HG03442 (cell line): ENCODE measurements around the gene TBC1D32.
A peak's percentile ranks its signal among the peaks of the same experiment; 100 is the strongest.
"Not testable (repeated sequence)": the region's sequence is repeated elsewhere in the genome, so short reads cannot be mapped to it uniquely, and the experiment has no call there.

ENCODE experiments used
- ATAC-seq: cut with Tn5 transposase; IDR thresholded peaks from one replicate; pipeline ENCODE4 v1.9.1; 2021; ENCODE audit warnings: mild to moderate bottlenecking, moderate library complexity; ENCODE audit not compliant: unreplicated experiment

Gene TBC1D32

DNA sequence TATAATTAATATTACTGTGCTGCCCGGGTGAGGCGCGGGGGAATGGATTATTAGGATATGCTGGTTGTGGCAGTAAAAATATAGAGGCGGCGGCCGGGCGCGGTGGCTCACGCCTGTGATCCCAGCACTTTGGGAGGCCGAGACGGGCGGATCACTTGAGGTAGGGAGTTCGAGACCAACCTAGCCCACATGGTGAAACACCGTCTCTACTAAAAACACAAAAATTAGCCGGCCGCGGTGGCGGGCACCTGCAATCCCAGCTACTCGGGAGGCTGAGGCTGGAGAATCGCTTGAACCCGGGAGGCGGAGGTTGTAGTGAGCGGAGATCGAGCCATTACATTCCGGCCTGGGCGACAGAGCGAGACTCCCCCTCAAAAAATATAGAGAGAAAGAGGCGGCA, 586 bp downstream of the TBC1D32 start:
- ATAC-seq: not testable (repeated sequence)

DNA sequence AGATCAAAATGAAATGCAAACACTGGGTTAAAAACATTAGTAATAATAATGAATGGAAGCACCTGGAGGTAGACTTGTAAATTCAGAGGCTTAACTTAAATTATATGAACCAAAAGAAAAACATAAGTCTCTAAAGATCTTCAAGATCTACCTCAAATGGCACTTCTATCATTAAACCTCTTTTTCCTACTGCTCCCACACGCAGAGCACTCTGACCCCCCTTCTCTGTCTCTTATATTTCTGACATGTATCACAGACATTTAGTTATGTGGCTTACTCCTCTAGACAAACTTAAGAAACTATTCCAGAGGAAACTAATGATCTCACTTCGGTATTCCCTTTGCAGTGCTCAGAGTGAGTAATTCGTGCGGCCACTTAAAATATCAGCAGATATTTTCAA, 1.1 kb downstream of the TBC1D32 start:
- no peak for ATAC-seq

DNA sequence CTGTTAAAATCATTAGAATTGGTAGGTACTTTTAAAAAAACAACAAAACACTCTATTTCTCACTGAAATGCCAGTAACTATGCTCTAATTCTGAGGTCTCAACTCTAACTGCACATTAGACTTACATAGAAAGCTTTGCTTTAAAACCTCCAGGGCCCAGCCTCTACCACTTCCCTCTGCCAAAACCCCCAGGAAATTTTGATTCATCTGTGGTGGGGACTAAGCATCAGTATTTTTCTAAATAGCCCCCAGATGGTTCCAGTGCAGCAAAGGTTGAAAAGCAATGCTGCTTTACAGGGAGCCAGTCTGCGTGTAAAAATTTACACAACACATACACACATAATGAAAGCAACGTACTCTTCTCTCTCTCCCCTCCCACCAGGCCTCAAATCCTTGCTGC, 3.8 kb downstream of the TBC1D32 start:
- ATAC-seq: no peak

DNA sequence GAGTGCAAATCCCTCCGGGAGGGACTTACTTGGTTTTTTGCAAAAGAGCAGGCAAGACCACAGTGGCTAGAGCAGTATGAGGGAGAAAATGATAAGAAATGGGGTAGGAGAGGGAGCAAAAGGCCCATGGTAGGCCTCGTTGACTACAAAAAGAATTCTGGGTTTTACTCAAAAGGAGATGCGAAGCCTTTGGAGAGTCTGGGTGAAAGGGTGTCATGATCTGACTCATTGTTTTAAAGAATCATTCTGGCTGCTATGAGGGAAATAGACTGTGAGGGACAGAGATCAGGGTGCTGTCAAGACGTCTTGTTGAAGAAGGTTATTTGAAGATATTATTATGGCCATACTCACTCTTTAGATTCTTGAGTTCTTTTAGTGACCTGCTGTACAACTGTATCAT, 13.0 kb downstream of the TBC1D32 start:
- peak; percentile 50 for ATAC-seq

DNA sequence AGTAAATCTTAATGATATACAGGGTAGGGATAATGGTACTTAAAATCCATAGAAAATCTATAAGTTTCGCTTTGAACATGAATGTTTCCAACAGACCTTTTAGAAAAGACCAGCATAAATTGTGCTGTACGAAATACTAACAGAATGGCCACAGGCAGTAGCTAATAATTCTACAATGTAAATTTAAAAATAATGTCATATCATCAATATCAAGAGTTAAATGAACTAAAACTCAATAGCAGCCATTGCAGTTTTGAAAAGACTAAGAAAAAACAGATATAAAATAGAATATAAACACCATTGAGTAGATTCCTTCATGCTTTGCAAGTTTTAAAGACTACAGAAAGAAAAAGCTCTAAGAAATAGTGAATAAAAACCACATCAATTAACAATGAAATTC, 14.7 kb downstream of the TBC1D32 start:
- ATAC-seq: no peak

DNA sequence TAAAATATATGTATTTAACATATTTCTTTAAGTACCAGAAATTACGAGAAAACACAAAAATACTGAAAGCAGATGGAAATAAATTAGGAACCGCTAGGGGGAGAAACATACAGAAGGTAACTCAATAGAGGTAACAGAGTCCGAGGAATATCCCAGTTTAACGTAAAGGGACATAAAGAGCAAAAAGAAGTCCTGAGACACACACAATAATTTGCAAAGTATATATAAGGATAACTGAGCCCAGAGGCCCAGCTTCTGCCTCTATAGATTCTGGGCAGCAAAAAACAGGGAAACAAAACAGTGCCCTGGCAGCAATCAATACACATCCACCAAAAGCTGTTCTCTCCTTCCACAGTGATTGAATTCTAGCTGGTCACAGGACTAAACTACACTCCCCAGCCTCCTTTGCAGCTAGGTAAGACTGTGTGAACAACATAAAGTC, 15.1 kb downstream of the TBC1D32 start:
- ATAC-seq: no peak

DNA sequence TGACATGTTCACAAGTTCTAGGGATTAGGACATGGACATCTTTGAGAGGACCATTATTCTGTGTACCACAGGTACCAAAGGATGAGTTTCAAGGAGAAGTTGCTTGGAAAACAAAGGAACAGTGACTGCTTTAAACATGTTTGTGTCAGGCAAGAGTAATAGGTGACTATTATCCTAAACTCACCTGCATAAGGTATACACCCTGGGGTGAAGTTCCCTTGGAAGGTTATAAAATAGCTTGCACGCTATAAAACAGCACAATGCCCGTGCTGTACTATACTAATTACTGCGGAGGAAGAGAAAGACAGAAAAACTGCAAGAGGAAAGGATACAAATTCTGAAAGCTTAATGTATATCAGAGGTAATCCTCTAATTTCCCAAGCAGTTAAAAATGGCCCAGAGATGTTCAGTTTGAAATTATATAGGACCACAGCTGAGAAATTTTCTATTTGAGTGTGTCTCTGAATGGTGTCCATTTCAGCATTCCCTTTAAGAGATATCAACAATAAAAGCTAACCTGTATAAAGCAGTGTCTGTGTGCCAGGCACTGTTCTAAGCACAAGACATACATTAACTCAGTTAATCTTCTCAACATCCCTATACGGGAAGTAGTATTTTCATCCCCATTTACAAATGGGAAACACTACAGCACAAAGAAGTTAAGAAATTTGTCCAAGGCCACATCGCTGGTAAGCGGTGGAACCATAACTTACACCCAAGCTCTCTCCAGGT, 19.7 kb downstream of the TBC1D32 start:
- ATAC-seq: no peak

DNA sequence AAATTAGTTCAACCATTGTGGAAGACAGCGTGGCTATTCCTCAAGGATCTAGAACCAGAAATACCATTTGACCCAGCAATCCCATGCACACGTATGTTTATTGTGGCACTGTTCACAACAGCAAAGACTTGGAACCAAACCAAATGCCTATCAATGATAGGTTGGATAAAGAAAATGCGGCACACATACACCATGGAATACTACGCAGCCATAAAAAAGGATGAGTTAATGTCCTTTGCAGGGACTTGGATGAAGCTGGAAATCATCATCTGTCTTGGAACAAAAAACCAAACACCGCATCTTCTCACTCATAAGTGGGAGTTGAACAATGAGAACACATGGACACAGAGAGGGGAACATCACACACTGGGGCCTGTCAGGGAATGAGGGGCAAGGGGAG, 22.5 kb downstream of the TBC1D32 start:
- ATAC-seq: not testable (repeated sequence)

DNA sequence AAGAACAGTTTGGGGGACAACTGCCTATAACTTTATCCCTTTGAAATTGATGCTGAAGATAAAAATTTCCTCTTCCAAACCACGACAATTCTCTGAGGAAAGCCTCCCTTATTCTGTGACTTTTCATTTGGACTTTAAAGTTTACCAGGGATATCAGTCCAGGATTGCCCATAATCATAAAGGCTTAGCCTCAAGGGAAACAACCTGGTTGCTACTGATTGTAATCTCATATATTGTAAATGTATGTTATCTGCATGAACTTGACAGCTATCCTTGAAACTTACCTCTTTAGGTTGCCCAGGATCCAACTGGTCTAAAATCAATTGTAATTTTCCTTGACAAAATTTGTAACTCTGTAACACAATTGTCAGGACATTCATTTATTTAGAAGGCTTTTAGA, 23.8 kb downstream of the TBC1D32 start:
- no peak for ATAC-seq

DNA sequence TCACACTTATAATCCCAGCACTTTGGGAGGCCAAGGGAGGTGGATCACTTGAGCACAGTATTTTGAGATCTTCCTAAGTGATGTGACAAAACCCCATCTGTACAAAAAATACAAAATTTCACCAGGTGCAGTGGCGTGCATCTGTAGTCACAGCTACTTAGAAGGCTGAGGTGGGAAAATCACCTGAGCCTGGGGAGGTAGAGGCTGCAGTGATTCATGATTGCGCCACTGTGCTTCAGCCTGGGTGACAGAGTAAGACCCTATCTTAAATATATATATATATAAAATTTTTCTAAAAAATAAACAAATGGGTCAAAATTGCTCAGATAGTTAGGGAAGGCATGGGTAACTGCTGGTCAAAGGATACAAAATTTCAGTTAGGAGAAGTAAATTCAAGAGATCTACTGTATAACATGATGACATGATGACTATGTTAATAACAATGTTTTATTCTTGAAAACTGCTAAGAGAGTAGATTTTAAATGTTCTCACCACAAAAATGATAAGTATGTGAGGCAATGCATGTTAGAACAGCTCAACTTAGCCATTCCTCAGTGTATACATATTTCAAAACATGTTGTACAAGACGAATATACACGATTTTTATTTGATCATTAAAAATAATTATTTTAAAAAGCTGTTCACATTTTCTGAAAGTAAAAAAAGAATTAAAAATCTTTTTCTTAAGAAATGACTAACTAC, 24.4 kb downstream of the TBC1D32 start:
- ATAC-seq: no peak

DNA sequence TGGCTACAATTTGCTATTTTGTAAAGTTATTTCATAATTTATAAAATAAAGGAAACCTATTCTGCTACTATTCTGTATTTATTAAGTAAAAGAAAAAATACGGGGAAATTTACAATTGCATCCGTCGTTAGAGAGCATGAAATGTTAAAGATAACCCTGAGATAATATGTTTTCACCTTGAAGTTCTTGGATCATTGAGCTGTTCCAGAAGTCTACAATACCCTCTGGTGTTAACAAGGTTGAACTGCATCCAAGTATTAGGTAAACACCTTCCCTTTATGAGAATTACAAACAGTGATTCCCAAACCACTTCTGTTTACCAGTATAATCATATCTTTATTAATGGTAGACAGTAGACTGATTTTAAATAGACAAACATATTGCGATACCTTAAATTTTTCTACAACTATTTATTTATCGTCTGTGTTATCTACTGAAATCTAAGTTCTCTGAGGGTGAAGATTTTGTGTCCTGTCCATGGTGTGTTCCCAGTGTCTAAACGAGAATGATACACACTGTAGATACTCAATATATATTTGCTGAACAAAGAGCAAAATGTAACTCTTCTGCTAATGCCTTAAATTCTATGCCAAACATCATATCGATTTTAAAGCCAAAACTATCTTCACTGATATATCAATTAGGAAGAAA, 28.2 kb downstream of the TBC1D32 start:
- ATAC-seq: peak; percentile 86

DNA sequence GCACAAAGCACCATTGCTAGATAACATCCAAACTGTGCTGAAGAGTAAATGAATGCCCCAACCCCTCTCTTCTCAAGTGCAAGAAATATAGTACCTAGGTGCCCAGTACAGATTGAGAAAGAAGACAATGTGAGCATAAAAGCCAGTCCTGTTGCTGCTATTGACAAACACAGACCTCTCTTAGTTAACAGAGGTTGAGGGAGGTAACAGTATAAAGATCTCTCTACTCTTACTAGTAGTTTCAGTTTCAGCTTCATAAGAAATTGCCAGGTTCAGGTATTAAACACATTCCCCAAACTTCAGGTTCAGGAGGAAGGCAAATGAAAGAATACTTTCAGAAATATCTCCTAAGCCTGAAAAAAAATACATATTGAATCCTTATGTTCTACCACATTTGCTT, 31.4 kb downstream of the TBC1D32 start:
- ATAC-seq: peak; percentile 63

DNA sequence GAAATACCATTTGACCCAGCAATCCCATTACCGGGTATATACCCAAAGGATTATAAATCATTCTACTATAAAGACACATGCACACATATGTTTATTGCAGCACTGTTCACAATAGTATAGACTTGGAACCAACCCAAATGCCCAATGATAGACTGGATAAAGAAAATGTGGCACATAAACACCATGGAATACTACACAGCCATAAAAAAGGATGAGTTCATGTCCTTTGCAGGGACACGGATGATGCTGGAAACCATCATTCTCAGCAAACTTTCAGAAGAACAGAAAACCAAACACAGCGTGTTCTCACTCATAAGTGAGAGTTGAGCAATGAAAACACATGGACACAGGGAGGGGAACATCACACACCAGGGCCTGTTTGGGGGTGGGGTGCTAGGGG, 33.1 kb downstream of the TBC1D32 start:
- not testable (repeated sequence) for ATAC-seq

DNA sequence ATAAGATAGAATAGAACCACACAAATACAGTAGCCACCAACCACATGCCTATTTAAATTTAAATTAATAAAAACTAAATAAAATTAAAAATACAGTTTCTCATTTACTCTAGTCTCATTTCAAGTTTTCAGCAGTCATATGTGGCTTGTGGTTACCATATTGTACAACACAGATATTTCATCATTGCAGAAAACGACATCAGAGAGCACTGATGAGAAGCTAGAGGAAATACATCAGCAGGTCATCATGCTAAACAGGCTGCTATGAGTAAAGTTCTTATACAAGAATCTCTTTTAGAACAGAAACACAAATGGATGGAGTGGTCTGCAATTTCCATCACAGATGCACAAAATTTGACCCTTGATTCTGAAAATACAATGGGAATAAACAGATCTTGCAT, 36.6 kb downstream of the TBC1D32 start:
- no peak for ATAC-seq

DNA sequence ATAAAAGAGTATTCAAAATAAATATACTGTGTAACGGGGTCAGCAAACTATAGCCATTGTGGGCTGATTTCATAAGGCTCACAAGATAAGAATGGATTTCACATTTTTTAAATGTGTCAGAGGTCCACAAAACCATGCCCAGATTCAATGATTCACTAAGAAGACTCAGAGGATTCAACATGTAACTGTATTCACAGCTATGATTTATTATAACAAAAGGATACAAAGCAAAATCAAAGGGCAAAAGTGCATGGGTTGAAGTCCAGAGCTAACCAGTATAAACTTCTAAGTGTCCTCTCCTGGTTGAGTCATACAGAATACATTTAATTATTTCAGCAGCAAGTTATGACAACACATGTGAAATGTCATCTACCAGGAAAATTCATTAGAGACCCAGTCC, 49.2 kb downstream of the TBC1D32 start:
- ATAC-seq: no peak

DNA sequence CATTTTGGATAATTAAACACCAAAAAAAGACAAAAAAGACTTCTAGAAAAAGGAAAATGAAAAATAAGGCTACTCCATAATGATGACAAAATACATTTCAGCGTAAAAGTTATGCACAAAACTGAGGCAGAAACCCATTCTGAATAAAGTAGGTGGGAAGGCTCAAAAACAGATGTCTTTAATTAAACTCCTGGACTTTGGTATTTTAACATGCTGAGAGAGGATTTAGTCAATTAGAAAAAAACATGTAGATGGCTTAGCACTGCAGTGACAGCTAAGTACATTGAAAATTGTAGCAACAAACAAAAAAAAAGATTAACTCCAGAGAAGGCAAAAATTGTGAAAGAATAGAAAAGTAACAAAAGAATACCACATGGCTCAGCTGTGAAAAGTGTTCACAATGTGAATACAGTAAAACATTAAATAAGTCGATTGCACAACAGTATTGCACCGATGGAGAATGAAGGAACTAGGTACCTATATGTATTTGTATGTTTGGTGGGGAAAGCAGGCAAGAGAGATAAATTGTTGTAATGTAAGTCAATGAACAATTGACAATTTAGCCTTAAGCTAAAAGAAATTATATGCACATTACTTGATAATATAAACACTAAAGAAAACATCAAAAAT, 59.5 kb downstream of the TBC1D32 start:
- no peak for ATAC-seq

DNA sequence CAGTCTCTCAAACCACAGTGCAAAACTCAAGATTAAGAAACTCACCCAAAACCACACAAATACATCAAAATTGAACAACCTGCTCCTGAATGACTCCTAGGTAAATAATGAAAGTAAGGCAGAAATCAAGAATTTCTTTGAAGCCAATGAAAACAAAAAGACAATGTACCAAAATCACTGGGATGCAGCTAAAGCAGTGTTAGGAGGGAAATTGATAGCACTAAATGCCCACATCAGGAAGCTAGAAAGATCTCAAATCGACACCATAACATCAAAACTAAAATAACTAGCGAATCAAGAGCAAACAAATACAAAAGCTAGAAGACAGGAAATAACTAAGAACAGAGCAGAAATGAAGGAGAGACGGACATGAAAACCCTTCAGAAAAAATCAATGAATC, 70.5 kb downstream of the TBC1D32 start:
- no peak for ATAC-seq

DNA sequence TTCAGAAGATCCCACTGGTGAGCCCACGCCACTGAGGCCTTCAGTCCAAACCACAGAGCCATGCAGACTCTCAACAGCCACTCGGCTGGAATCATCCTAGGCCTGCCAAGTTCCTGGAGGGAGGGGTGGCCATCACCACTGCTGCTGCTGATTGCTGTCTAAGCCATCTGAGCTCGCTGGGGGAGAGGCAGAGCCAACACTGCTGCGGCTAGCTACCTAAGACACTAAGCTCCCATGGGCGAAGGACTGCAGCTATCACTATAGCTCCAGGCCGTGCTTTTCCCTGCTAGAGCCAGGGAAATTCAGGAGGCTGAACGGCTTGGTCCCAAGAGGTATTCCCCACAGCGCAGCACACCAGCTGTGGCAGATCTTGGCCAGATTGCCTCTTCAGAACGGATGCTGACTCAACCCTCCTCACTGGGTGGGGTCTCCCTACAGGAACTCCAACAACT, 73.6 kb downstream of the TBC1D32 start:
- no peak for ATAC-seq

DNA sequence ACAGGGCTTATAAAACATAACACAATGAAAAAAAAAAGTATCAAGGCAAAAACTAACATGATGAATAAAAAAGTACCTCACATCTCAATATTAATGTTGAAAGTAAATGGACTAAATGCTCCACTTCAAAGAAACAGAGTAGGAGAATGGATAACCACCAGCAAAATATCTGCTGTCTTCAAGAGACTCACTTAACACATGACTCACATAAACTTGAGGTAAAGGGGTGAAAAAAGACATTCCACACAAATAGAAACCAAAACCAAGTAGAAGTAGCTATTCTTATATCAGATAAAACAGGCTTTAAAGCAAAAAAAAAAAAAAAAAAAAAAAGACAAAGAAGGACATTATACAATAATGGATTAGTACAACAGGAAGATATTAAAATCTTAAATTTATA, 86.9 kb downstream of the TBC1D32 start:
- no peak for ATAC-seq

DNA sequence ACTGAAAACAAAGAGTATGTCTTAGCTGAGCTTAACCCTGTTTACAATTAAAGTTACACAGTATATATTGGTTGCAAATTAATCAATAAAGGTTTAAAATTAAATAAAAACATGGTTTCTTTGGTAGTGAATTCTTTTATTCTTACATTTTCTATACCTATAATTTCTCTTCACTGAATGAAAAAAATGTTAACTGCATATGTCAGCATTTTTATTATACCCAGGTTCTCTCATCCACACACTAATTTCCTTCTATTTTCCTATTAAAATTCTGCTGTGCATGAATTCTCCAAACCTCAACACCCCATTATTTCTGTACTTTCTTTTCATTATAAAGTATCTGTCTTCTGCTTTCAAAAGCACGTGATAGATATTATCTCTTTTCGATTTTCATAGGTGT, 91.9 kb downstream of the TBC1D32 start:
- ATAC-seq: no peak

DNA sequence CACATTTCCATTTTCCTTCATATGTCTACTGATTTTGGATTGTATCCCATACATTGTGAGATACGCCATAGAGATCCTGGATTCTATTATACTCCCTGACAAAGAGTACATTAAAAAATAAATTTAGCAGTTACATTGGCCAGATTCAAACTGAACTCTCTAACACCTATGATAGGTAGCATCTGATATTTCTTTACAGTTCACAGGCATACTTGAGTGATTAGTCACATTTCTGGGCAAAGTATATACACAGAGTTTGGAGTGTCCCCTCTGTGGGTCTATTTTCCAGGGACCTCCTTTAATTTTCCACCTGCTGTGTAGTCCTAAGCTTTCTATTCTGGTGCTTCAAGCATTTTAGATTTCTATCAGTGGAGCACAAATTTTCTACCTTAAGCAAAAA, 96.4 kb downstream of the TBC1D32 start:
- ATAC-seq: no peak

DNA sequence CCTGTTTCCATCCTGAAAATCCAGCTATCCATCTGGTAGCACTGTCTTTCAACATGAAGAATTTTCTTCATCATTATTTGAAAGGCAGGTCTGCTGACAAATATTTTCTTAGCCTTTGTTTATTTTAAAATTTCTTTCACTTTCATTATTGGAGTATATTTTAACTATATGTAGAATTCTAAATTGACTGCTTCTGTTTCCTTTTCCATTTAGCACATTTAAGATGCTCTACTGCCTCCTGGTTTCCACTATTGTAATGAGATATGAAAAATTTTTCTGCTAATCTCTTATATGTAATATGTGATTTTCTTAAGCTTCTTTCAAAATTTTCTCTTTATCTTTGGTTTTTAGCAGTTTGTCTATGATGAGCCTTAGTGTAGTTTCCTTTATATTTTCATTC, 97.3 kb downstream of the TBC1D32 start:
- ATAC-seq: no peak
